ENCODE data around the gene NOP16.

- TF ChIP-seq SUZ12 (IDR thresholded peaks at IDR 0.05): no peak
- TF ChIP-seq FOXM1 (IDR thresholded peaks at IDR 0.05; ENCODE audit: borderline replicate concordance): no peak
- TF ChIP-seq ZNF384 (IDR thresholded peaks at IDR 0.05): no peak
- TF ChIP-seq CTBP1 (IDR thresholded peaks at IDR 0.05; ENCODE audit: borderline replicate concordance): no peak
- no peak for TF ChIP-seq SP1 (IDR thresholded peaks at IDR 0.05)
These were observed 48.3 kb upstream of the NOP16 start for GRCh38 chr5:176436656-176437055.

Data from HEK293T (cell line).